K562 (cell line): ENCODE results near the gene AGMO. TPM values are rescaled to one million over a fixed set of nuclear protein-coding genes. Genes with fewer than 3 reads are reported as not detected.

Experiments used
- ATAC-seq: fragments of 200-7000 bp; cut with Tn5 transposase; 3 replicates; pipeline ENCODE4 v1.9.1; 2020; ENCODE audit warnings: moderate library complexity
- BruUV-seq: library from RNA; stranded (reverse); fragments of 400-500 nt; replicated peaks from 2 replicates; lab custom pipeline; 2021; lab: Mats Ljungman, UMichigan
- CTCF ChIA-PET: fragments of 300-600 bp; formaldehyde crosslinking; extraction: SDS; loops from one replicate; lab custom pipeline; 2021; ENCODE audit warnings: low intra/inter-chr PET ratio; lab: Yijun Ruan, JAX
- POLR2A ChIA-PET: fragments of 300-600, 350-650 bp; sonication (Branson Sonifier 250); formaldehyde crosslinking; extraction: SDS; loops from one replicate; lab custom pipeline; 2021; ENCODE audit warnings: antibody characterized with exemption, inconsistent platforms; lab: Yijun Ruan, JAX
- DNase-seq, 4 experiments: peaks; one replicate each; pipeline versions ENCODE4 v3.0.0 to v3.0.0-alpha.2; 2011 to 2018; ENCODE audit warnings: low spot score in 3 of 4, mixed read lengths in 3 of 4; ENCODE audit errors: extremely low read depth in 1 of 4
- FAIRE-seq: peaks from 2 replicates; lab custom pipeline; 2011; peaks lifted over from hg19 to GRCh38; lab: Jason Lieb, UNC
- H2AFZ ChIP-seq: 2 replicates; pipeline ENCODE4 v1.6.0; 2011; ENCODE audit warnings: low read depth, low read length, control low read depth, inconsistent platforms
- H3K27ac ChIP-seq: fragments of 200-600 bp; 3 replicates; pipeline ENCODE4 v1.8.0; 2011; ENCODE audit warnings: low read depth, mild to moderate bottlenecking, control low read depth, inconsistent platforms, low read length, moderate library complexity, mixed read lengths; ENCODE audit errors: extremely low read depth
- H3K27me3 ChIP-seq, 2 experiments: fragments of 300-600 bp in 1 of 2; 2 replicates in 1 of 2; 3 replicates in 1 of 2; pipeline versions ENCODE4 v1.6.0 to v1.8.0; 2011; ENCODE audit warnings: inconsistent platforms in 2 of 2, low read length in 2 of 2, mild to moderate bottlenecking in 1 of 2, mixed read lengths in 1 of 2, moderate library complexity in 1 of 2; ENCODE audit not compliant: control insufficient read depth in 2 of 2, insufficient read depth in 2 of 2
- H3K36me3 ChIP-seq: fragments of 300-600 bp; 3 replicates; pipeline ENCODE4 v1.8.0; 2011; ENCODE audit warnings: mild to moderate bottlenecking, low read length, inconsistent platforms; ENCODE audit not compliant: control insufficient read depth, insufficient read depth
- H3K4me1 ChIP-seq, 2 experiments: fragments of 200-600 bp in 1 of 2; replicated peaks in 1 of 2; 2 replicates in 1 of 2; 3 replicates in 1 of 2; pipeline versions ENCODE4 v1.5.1 to v1.8.0; 2011; ENCODE audit warnings: inconsistent platforms in 2 of 2, low read length in 2 of 2, mild to moderate bottlenecking in 1 of 2, mixed read lengths in 1 of 2, moderate library complexity in 1 of 2; ENCODE audit not compliant: control insufficient read depth in 2 of 2, insufficient read depth in 2 of 2
- H3K4me2 ChIP-seq: 2 replicates; pipeline ENCODE4 v1.6.1; 2011; ENCODE audit warnings: low read length, control low read depth, inconsistent platforms, mixed read lengths; ENCODE audit not compliant: insufficient read depth
- H3K4me3 ChIP-seq: fragments of 200-600 bp; sonication (generic), shearing (Covaris generic); 2 replicates; pipeline ENCODE4 v1.5.1; 2016; ENCODE audit warnings: control low read depth, inconsistent platforms
- H3K79me2 ChIP-seq: fragments of 200-600 bp; 3 replicates; pipeline ENCODE4 v1.8.0; 2011; ENCODE audit warnings: low read length, inconsistent platforms; ENCODE audit not compliant: control insufficient read depth, insufficient read depth
- H3K9ac ChIP-seq, 2 experiments: 2 replicates each; pipeline versions ENCODE4 v1.6.0 to v1.6.1; 2011; ENCODE audit warnings: low read depth in 2 of 2, low read length in 2 of 2, control low read depth in 1 of 2, inconsistent platforms in 1 of 2, mild to moderate bottlenecking in 1 of 2, mixed read lengths in 1 of 2; ENCODE audit not compliant: insufficient read depth in 1 of 2
- H3K9me1 ChIP-seq: one replicate; pipeline ENCODE4 v1.6.0; 2011; ENCODE audit warnings: inconsistent platforms, mild to moderate bottlenecking, low read length, moderate library complexity; ENCODE audit not compliant: control insufficient read depth, insufficient read depth
- H3K9me3 ChIP-seq: replicated peaks from 2 replicates; pipeline ENCODE4 v1.5.1; 2011; ENCODE audit warnings: low read depth, low read length, inconsistent platforms; ENCODE audit not compliant: control insufficient read depth, insufficient read depth
- H4K20me1 ChIP-seq: replicated peaks from 2 replicates; pipeline ENCODE4 v1.6.1; 2011; ENCODE audit warnings: low read length, inconsistent platforms, mixed read lengths; ENCODE audit not compliant: control insufficient read depth, insufficient read depth
- COPS2 ChIP-seq: fragments of 450-650 bp; conservative IDR thresholded peaks from 2 replicates; pipeline ENCODE4 v1.6.1; 2016; ENCODE audit warnings: mild to moderate bottlenecking, moderate library complexity
- DPF2 ChIP-seq: fragments of 450-650 bp; IDR thresholded peaks from 2 replicates; pipeline ENCODE4 v1.6.1; 2016
- ELF4 ChIP-seq: fragments of 450-650 bp; formaldehyde crosslinking; IDR thresholded peaks from 2 replicates; pipeline ENCODE4 v1.4.0; 2022; ENCODE audit warnings: missing genetic modification characterization
- ESRRA ChIP-seq: fragments of 450-650 bp; IDR thresholded peaks from 2 replicates; pipeline ENCODE4 v1.6.1; 2014; ENCODE audit warnings: low read depth, mild to moderate bottlenecking, moderate library complexity, borderline replicate concordance
- GTF2E2 ChIP-seq: fragments of 200-800 bp; sonication (Bioruptor generic); IDR thresholded peaks from 2 replicates; pipeline ENCODE4 v1.6.1; 2016; ENCODE audit warnings: missing genetic modification characterization, missing compliant biosample characterization
- HNRNPH1 ChIP-seq: fragments of 200-400 bp; formaldehyde crosslinking; optimal IDR thresholded peaks from 2 replicates; pipeline ENCODE3; 2017; ENCODE audit warnings: low read depth, mild to moderate bottlenecking, low read length, moderate library complexity
- LEF1 ChIP-seq: fragments of 450-650 bp; IDR thresholded peaks from 2 replicates; pipeline ENCODE4 v1.6.1; 2016; ENCODE audit warnings: mild to moderate bottlenecking
- MEF2A ChIP-seq: IDR thresholded peaks from 2 replicates; pipeline ENCODE4 v1.6.1; 2011; ENCODE audit warnings: low read depth, mild to moderate bottlenecking, low read length, moderate library complexity; ENCODE audit not compliant: control insufficient read depth
- MXI1 ChIP-seq: IDR thresholded peaks from 2 replicates; pipeline ENCODE4 v1.6.1; 2011; ENCODE audit warnings: low read depth, mild to moderate bottlenecking, improper control_type of control experiment, low read length
- NFE2 ChIP-seq: IDR thresholded peaks from 2 replicates; pipeline ENCODE4 v1.6.1; 2014; ENCODE audit warnings: antibody characterized with exemption, low read depth
- PCBP1 ChIP-seq: fragments of 200-400 bp; formaldehyde crosslinking; IDR thresholded peaks from 2 replicates; pipeline ENCODE4 v1.6.1; 2018; ENCODE audit warnings: mild to moderate bottlenecking, low read depth, low read length; ENCODE audit not compliant: poor library complexity, severe bottlenecking
- PML ChIP-seq: IDR thresholded peaks from 2 replicates; pipeline ENCODE4 v1.6.1; 2012; ENCODE audit warnings: low read length, inconsistent platforms
- RBM34 ChIP-seq: fragments of 200-400 bp; formaldehyde crosslinking; IDR thresholded peaks from 2 replicates; pipeline ENCODE4 v1.6.1; 2018; ENCODE audit warnings: low read length, borderline replicate concordance; ENCODE audit not compliant: insufficient read depth
- RFX1 ChIP-seq: fragments of 450-650 bp; IDR thresholded peaks from 2 replicates; pipeline ENCODE4 v1.6.1; 2016; ENCODE audit warnings: mild to moderate bottlenecking, moderate library complexity
- RNF2 ChIP-seq: sonication (generic); IDR thresholded peaks from 2 replicates; pipeline ENCODE4 v1.6.1; 2016
- SAFB ChIP-seq: fragments of 200-400 bp; formaldehyde crosslinking; IDR thresholded peaks from 2 replicates; pipeline ENCODE4 v1.6.1; 2017; ENCODE audit warnings: low read depth, low read length, borderline replicate concordance
- SMARCE1 ChIP-seq: fragments of 450-650 bp; IDR thresholded peaks from 2 replicates; pipeline ENCODE4 v1.7.1; 2016; ENCODE audit warnings: mild to moderate bottlenecking
- TAF15 ChIP-seq: fragments of 200-400 bp; formaldehyde crosslinking; IDR thresholded peaks from 2 replicates; pipeline ENCODE4 v1.6.1; 2017; ENCODE audit warnings: mild to moderate bottlenecking, low read depth, low read length, moderate library complexity
- TEAD2 ChIP-seq: fragments of 450-650 bp; IDR thresholded peaks from 2 replicates; pipeline ENCODE4 v1.6.1; 2016; ENCODE audit warnings: missing genetic modification characterization, control low read depth, missing compliant biosample characterization
- ZEB2 ChIP-seq: fragments of 450-650 bp; IDR thresholded peaks from 2 replicates; pipeline ENCODE4 v1.6.1; 2016
- ZNF507 ChIP-seq: conservative IDR thresholded peaks from 2 replicates; pipeline ENCODE4 v1.6.1; 2017; ENCODE audit warnings: missing genetic modification characterization, missing compliant biosample characterization
- ZNF57 ChIP-seq: fragments of 450-650 bp; formaldehyde crosslinking; IDR thresholded peaks from 2 replicates; pipeline ENCODE4 v1.4.0; 2020; ENCODE audit warnings: mild to moderate bottlenecking, moderate library complexity
- ZSCAN32 ChIP-seq: fragments of 450-650 bp; formaldehyde crosslinking; IDR thresholded peaks from 2 replicates; pipeline ENCODE4 v1.4.0; 2020; ENCODE audit warnings: mild to moderate bottlenecking, moderate library complexity
- WGBS: fragments of 100-300 bp; shearing (Covaris generic); methylation state at CpG from one replicate; pipeline ENCODE4 v1.1.6; 2016; ENCODE audit warnings: low coverage, mixed read lengths; ENCODE audit not compliant: insufficient coverage; ENCODE audit errors: missing lambda C conversion rate; 5-methylcytosine and 5-hydroxymethylcytosine counted together
- in situ Hi-C: fragments of 300-500 bp; cut with MboI; formaldehyde crosslinking; loops from 4 replicates; pipeline ENCODE4 v1.15.0; 2018; ENCODE audit warnings: inconsistent platforms, mixed read lengths
- intact Hi-C: fragments of 100-400 bp; cut with micrococcal nuclease; formaldehyde crosslinking; loops from 2 replicates; pipeline ENCODE4 v1.14.2; 2022
- polyA plus RNA-seq, 8 experiments: library from polyadenylated mRNA; depleted of rRNA in 4 of 8; stranded (reverse) in 5 of 8; unstranded in 3 of 8; fragments of >200 nt; fragmentation: Nextera tagmentation in 2 of 8; fragmentation: Illumina TruSeq in 1 of 8; extraction: Ambion mirVana in 2 of 8; extraction: Trizol in 1 of 8; gene quantifications; 2 replicates each; pipeline versions ENCODE4 v1.2.1 to v1.2.3, GENCODE V29; 2011 to 2014; ENCODE audit warnings: inconsistent platforms in 1 of 8, missing spikeins in 1 of 8
- total RNA-seq, 7 experiments: library from RNA; depleted of rRNA in 6 of 7; stranded (reverse); fragments of >200 nt in 6 of 7; fragmentation: Illumina TruSeq in 2 of 7; extraction: Trizol in 2 of 7; gene quantifications; 2 replicates each; pipeline versions ENCODE4 v1.2.1 to v1.2.3, GENCODE V29; 2011 to 2021; ENCODE audit warnings: low replicate concordance in 1 of 7
- TF ChIP-seq, protein P1 (sequence below): conservative IDR thresholded peaks from 2 replicates; pipeline ENCODE4 v1.6.1; 2011; ENCODE audit warnings: low read depth, mild to moderate bottlenecking, low read length; ENCODE audit not compliant: control insufficient read depth

The AGMO gene
- total and polyA plus RNA-seq, 9 of the 15 experiments (the other 6 are each of a cell fraction or from before 2014, with no cell fraction given), result 0.30 to 1.4 (median 0.69) TPM; not detected in 1

DNA sequence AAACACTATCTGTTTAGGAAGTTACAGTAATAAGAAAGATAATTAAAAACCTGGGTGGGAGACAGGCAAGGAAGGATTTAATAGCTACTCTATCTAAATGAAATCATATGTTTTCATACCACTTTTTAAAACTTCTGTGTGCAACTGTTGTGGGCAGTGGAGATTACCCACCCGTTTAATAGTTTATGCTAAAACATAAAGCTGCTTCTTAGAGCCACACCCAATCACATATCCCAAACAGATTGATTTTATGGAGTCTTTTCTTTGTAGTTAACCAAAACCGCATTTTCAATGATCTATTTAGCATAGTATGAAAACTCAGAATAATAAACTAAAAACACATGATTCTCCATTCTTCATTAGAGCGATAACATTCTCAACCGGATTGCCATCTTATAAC is 304.1 kb downstream of the AGMO start (continued):
- TF ChIP-seq RNF2, result no peak
- no peak for TF ChIP-seq ELF4 (CRISPR knock-in tag)
- TF ChIP-seq DPF2, result no peak
- no peak for TF ChIP-seq PCBP1
- no peak for TF ChIP-seq HNRNPH1

DNA sequence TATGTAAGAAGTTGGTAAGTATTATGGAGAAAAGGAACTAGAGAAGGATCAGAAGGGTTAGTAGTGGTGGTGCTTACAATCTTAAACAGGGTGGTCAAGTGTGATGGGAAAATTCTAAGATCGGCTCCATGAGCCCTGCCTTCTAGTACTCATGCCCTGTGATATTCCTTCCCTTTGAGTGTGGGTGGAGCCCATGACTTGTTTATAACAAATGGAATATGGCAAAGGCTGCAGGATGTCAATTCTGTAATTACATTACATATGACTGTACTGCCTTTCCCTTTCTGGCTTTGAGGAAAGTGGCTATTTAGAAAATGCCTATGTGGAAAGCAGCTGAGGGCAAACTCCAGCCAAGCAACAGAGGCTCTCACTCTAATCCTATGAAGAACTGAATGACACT is 309.6 kb downstream of the AGMO start:
- H3K9me3 ChIP-seq, result no peaks in the 10 kb centered on the region

More for the DNA sequence above, 309.6 kb downstream of the AGMO start:
- CTCF ChIA-PET, result no interaction called here
- 5% methylated on average over 1 of the region's 1 CpG for WGBS
- Histone ChIP-seq H2AFZ (no peak overlapping the region), H3K4me2 (no peak overlapping the region), H3K27ac (no peak overlapping the region), H3K79me2 (no peaks in the 10 kb centered on the region), H3K36me3 (no peaks in the 10 kb centered on the region), H3K9me1 (no peaks in the 10 kb centered on the region), H3K27me3 (no peaks in the 10 kb centered on the region), H4K20me1 (no peaks in the 10 kb centered on the region), H3K4me3 (no peak overlapping the region), H3K9ac (no peak overlapping the region), H3K4me1 (no peaks in the 10 kb centered on the region)
- intact Hi-C loops (no loop called here), in situ Hi-C loops (no loop called here)
- TF ChIP-seq ZNF507 (tag), result no peak
- TF ChIP-seq MXI1, result no peak
- no peak for TF ChIP-seq SAFB
- no peak for TF ChIP-seq RFX1
- TF ChIP-seq SMARCE1, result no peak
- no peak for TF ChIP-seq ZEB2
- TF ChIP-seq NFE2, result no peak
- no peak for TF ChIP-seq GTF2E2 (tag)
- TF ChIP-seq LEF1, result no peak
- no peak for TF ChIP-seq MEF2A
- no peak for TF ChIP-seq ESRRA
- no peak for TF ChIP-seq RBM34
- TF ChIP-seq, protein P1, sequence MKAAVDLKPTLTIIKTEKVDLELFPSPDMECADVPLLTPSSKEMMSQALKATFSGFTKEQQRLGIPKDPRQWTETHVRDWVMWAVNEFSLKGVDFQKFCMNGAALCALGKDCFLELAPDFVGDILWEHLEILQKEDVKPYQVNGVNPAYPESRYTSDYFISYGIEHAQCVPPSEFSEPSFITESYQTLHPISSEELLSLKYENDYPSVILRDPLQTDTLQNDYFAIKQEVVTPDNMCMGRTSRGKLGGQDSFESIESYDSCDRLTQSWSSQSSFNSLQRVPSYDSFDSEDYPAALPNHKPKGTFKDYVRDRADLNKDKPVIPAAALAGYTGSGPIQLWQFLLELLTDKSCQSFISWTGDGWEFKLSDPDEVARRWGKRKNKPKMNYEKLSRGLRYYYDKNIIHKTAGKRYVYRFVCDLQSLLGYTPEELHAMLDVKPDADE, result no peak
- TF ChIP-seq COPS2, result no peak
- TF ChIP-seq PML, result no peak
- TF ChIP-seq ZNF57 (CRISPR knock-in tag), result no peak
- TF ChIP-seq ZSCAN32 (CRISPR knock-in tag), result no peak
- no peak for TF ChIP-seq TAF15
- no peak for TF ChIP-seq TEAD2
- ATAC-seq (no peak), DNase-seq (no peak), FAIRE-seq (no peak)
- BruUV-seq, result no TSS peak
- POLR2A ChIA-PET, result no interaction called here
